GM19372 (cell line): Measurements from ENCODE around the gene HSD17B7.
A peak's percentile ranks its signal among the peaks of the same experiment; 100 is the strongest.
"Not testable (repeated sequence)": the region's sequence is repeated elsewhere in the genome, so short reads cannot be mapped to it uniquely, and the experiment has no call there.

ENCODE experiments used
- ATAC-seq: cut with Tn5 transposase; IDR thresholded peaks from one replicate; pipeline ENCODE4 v1.9.1; 2021; ENCODE audit warnings: mild to moderate bottlenecking, low read depth, moderate library complexity; ENCODE audit not compliant: unreplicated experiment

Gene HSD17B7, protein sequence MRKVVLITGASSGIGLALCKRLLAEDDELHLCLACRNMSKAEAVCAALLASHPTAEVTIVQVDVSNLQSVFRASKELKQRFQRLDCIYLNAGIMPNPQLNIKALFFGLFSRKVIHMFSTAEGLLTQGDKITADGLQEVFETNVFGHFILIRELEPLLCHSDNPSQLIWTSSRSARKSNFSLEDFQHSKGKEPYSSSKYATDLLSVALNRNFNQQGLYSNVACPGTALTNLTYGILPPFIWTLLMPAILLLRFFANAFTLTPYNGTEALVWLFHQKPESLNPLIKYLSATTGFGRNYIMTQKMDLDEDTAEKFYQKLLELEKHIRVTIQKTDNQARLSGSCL

DNA sequence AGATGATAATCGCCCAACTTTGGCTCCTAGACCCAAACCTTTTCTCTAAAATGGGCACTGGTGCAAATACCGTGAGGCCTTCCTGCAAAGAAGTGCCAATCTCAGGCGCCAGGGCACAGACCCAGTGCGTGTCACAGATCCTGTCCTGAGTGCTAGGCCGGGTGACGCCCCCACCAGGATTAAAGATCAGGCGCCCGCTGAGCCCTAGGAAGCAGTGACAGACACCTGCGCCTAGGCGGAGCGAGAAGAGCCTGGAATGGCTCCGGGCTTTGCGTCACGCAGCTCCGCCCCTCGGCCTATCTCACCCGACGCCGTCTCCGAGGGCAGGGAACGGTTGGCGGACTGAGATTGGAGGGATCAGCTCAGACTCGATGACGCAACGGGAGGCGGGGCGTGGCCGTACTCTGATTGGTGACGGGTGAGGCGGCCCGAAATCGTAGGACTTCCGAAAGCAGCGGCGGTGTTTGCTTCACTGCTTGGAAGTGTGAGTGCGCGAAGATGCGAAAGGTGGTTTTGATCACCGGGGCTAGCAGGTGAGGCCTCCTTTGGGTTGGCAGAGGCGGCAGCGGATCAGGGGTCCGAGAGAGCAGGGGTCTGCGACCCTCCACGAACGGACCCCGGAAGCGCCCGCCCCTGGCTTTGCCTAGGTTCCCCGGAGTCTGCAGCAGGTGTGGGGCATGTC lies at the start of gene HSD17B7:
HSD17B7 (plus strand) TSS at position 400 of the 682 bp plus-strand sequence; CDS start at position 499, 99 bp downstream.
- ATAC-seq = peak; percentile 100

DNA sequence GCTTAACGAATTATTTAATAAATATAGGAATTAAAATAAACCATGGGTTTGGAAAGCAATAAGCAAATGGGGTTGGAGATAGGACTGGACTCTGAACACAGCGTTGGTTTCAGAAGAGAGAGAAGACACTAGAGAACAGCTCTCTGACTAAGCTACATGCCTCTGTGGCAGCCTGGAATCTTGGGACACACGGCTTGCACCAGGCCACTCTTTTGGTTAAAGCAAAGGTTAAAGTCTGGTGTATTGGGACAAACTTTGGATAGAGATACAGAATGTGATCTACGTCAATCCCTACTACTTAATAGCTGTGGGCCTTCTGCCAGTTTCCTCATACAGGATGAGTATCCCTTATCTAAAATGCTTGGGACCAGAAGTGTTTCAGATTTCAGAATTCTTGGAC lies 49.7 kb upstream of the HSD17B7 start:
- no peak for ATAC-seq

DNA sequence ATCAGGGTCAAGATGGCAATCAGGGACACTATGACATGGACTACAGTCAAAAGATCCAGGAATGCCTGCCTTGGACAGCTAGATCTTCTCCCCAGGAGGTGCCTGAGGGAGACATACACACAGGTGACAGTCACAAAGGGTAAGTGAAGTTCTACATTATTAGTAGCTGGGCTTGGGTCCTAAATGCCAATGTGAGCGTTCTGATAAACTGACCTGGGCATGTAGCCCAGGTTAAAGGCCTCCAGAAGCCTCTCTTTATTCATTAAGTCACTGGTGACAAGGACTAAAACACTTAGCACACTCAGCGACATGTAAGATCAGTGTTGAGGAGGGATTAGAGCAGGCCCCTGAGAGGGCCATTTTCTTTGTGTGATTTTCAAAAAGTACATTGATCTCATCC lies 48.9 kb upstream of the HSD17B7 start:
- ATAC-seq = no peak

DNA sequence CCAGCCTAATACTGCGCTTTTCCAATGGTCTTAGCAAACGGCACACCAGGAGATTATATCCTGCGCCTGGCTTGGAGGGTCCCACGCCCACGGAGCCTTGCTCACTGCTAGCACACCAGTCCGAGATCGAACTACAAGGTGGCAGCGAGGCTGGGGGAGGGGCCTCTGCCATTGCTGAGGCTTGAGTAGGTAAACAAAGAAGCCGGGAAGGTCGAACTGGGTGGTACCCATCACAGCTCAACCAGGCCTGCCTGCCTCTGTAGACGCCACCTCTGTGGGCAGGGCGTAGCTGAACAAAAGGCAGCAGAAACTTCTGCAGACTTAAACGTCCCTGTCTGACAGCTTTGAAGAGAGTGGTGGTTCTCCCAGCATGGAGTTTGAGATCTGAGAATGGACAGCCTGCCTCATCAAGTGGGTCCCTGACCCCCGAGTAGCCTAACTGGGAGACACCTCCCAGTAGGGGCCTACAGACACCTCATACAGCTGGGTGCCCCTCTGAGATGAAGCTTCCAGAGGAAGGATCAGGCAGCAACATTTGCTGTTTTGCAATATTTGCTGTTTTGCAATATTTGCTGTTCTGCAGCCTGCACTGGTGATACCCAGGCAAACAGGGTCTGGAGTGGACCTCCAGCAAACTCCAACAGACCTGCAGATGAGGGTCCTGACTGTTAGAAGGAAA lies 44.1 kb upstream of the HSD17B7 start:
- not testable (repeated sequence) for ATAC-seq

DNA sequence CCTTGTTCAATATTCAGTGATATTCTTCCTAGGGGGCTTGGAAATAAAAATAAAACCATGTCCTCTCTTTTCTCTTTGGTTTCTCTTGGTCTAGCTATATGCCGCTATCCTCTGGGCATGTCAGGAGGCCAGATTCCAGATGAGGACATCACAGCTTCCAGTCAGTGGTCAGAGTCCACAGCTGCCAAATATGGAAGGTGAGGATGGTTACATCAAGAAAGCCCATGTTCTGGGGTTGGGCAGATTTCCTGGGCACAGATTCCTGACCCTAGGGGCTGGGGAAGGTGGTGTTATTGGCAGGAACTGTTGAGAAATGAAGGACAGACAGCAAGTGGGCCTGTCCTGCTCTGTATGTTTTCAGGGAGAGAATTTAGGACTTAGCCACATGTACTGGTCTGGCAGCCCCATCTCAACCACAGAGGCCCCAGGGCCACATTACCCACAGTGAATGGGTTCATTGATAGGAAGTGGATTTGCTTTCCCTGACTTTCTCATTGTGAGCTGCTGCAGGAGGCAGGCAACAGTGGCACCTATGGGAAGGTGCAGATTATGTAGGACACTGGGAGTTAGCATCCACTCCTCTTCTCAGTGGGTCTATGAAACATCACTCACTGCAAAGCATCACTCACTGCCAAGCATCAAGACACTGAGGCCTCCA lies 37.4 kb upstream of the HSD17B7 start:
- no peak for ATAC-seq

DNA sequence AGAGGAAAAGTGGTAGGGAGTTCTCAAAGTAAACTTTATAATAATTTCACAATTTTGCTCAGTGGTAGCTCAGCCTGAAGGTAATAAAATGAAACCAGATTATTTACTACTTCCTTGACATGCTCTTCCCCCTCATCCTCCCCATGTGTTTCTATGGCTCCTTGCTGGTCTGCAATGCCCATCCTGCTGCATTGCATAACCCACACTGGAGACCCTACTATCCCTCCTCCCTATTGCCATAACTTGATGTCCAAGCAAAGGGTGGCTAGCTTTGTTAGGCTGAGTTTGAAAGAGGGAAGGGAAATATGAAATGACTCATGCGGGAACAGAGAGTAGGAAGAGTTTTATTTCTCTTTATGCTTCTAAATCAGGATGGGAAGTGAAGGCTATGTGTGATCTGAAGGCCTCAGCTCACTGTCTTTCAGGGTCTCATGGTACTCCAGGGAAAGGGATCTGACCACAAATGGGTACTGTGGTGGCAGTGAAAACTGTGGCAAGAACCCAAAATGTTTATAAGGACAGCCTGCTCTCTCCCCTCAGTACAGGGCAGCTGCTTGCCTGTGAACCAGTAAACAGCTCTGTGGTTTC lies 36.4 kb upstream of the HSD17B7 start:
- ATAC-seq = no peak

DNA sequence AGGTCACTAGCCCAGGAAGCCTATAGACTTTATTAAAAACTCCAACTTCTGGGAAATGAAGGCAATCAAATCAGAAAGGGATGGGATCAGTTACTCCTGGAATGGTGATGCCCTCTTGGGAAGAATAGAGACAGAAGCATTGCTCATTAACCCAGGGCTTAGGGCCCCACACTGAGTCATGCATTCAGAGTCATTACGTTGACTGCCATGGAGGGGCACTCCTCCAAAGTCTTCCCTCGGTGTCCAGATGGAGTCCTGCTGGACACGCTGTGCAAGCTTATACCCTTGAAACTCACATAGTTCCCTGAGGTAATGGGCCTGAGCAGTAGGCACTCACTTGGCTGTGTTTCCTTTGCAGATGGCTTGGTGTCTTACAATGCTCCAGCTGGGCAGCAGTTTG lies 35.2 kb upstream of the HSD17B7 start:
- no peak for ATAC-seq

DNA sequence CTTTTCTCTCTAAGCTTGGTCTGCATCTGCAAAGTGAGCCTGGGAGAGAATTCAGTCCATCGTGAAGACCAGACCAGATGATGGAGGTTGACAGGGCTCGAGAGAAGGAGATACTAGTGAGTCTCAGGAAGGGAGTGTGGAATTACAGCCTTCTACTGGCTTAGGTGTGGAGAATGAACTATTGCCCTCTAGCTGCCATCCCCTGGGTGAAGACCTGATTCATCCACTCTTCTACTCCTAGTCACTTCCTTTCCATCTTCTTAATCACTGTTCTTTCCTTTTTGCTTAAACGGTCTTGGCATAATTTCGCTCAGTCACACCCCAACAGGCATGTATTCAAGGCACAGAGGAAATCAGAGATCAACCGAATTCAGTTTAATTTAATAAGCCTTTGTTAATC lies 34.0 kb upstream of the HSD17B7 start:
- ATAC-seq = no peak

DNA sequence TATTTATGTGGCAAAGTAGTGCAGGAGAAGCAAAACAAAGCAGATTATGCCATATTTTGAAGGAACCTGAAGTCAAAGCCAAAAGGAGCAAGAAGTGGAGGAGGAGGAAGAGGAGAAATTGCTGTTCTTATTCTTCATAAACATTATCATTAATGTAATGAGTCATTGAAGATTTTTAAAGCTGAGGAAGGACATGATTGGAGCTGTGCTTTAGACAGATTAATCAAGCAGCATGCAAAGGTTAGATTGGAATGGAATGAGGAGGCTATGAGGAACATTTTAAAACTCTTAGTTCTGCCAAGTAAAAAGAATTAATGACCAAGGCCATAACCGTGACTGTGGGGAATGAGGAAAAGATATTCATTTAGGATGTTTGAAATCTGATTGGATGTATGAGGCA lies 33.0 kb upstream of the HSD17B7 start:
- ATAC-seq = no peak

DNA sequence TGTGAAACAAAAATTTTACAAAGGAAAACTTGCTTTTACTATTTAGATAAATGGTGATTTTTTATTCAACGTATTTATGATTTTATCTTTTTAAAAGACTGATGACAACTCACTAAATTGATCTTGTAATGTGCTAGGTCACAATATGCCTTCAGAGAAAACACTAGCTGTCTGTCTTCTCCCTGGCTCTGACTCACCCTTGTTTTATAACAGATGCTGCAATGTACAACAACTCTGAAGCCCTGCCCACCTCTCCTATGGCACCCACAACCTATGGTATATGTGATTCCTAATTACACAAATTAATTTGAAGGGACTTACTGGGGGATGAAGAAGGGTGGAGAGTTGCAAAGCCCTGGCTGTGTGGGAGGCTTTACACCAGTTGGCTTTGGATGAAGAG lies 24.7 kb upstream of the HSD17B7 start:
- no peak for ATAC-seq

DNA sequence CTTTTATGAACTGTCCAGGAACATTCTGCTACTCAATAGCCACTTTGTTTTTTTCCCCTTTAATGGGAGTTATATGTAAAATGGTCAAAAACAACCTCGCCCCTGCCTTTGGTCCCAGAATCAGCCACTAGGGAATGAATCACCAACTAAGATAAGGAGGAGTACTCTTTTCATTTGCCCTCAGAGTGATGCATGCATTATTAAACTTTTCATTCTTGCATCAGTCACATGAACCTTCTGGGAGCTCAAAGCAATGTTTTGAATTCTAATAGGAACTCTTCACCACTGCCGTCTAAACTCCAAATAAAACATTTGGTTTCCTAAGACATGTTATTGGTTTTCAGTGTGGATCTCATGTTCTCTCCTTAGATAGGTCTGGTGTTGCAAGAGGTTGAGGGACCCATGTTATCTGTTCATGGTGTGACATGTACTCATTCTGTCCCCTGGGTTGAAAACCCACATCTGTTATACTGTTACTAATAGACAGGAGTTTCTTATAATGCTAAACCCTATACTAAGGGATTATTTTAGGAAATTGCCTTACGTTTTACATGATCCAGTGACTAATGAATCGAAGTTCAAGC lies 17.8 kb upstream of the HSD17B7 start:
- ATAC-seq = no peak

DNA sequence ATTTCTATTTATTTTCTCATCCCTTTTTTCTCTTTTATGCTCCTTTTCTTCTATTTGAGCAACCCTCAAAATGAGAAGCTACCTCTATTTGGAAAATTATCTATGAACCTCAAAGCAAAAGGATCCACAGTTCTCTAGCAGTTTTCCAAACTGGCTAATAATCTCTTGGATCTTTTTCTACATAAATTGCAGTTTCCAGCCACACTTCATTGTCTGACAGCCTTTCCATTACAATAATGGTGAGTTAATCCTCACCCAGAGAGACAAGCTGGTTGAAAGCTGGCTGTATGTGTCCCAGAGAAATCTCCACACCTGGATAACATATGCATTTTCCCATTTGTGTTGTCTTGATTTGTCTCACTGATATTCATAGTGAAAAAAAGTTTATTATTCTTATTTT lies 16.5 kb upstream of the HSD17B7 start:
- ATAC-seq = no peak

DNA sequence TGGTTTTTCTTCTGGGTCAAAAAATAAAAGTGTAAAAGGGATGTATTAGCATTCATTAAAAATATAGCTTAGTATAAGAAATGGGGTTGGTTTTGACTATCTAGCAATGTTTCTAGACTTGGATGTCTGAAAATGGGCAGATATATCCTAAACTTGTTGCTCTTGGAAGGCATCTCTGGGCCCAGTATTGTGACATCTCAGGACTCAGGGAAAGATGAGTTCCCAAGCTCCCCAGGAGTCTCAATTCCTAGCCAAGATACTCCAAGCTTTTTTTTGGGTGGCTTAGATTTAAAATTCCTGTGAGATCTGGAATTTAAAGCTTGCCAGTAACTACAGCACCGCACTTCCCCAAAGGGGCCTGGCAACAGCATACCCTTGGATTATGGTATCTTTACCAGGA lies 11.5 kb upstream of the HSD17B7 start:
- no peak for ATAC-seq

DNA sequence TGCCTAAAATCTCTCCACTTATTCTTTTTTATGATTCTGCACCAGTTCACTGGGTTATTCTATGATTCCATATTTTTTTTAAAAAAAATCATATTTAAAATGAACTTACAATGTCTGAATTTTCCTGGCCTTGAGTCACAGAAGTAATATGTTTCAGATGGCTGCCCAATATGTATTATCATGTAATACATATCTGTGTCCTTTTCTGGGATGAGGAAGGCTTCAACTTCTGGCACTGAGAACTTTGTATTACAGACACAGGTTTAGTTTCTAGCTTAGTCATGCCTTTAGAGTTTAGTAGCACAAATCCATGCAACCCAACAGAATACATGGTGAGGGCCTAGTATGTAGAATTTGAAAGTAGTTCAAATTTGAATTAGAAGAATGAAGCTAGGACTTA lies 7.8 kb upstream of the HSD17B7 start:
- ATAC-seq = no peak

DNA sequence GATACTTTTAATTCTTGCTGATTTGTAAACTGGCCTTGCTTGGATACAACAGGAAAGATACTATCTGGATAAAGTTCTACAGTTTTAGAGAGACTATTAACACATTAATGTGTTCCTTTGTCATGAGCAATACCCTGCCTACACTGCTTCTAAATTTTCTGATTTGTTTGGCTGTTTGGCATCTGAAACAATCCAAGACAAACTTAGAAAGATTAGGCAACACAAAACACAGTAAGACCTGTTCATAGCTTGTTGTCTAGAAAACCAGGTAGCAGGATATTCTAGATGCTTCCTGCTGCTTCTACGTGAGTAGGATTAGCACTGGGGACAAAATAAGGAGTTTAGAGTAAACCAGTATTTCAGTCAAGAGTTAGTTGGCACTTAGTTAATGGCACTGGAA lies 5.6 kb upstream of the HSD17B7 start:
- not testable (repeated sequence) for ATAC-seq

DNA sequence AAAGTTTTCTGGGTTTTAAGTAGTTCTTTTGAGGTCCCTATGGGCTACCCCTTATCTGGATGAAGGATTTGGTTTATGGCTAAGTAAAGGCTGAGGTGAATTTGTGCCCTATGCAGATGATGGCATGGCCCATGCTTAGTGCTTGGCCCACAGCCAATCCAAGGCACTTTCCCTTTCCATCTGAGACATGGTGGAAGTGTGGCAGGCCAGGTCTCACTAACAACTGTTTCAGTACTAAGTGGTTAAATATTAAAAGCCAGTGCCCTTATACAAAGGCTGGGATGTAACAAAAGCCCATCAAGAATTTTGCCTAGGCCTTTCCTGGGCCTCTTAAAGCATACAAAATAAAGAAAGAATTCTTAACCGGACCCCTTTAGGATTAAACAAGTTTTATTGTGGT lies 1.7 kb upstream of the HSD17B7 start:
- ATAC-seq = not testable (repeated sequence)

DNA sequence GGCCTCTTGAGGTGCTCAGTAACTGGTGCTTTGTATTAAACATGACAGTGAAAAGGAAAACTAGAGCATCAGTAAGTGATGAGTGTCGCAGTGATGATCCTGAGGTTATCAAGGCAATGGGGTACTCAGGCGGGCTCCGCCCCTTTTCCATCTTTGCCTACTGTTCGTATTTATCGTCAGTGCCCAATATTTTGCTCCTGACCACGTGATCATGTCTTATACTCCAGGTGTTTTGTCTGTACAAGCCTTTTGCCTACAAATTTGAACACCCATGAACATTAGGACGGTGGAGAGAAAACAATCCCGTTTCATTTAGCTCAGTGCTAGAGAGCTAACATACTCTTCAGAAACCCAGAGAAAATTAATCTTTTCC lies 469 bp downstream of the HSD17B7 start:
- ATAC-seq = not testable (repeated sequence)

DNA sequence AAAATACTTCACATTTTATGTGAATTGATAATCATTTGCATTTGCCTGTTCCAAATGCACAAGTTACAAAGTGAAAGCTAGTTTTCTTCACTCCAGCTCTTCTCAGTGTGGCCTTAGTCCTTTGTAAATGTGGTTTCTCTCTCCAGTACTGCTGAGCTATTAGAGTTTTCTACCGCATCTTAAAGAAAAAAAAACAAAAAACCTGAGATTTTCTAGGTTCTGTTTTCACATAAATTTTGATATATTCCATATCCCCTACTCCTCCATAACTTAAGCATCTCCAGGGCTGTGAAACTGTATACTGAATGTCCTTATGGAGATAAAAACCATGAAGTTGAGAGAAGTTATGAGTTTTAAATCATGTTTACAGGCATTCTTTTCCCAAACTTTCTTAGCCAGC lies 3.8 kb downstream of the HSD17B7 start:
- ATAC-seq = not testable (repeated sequence)

DNA sequence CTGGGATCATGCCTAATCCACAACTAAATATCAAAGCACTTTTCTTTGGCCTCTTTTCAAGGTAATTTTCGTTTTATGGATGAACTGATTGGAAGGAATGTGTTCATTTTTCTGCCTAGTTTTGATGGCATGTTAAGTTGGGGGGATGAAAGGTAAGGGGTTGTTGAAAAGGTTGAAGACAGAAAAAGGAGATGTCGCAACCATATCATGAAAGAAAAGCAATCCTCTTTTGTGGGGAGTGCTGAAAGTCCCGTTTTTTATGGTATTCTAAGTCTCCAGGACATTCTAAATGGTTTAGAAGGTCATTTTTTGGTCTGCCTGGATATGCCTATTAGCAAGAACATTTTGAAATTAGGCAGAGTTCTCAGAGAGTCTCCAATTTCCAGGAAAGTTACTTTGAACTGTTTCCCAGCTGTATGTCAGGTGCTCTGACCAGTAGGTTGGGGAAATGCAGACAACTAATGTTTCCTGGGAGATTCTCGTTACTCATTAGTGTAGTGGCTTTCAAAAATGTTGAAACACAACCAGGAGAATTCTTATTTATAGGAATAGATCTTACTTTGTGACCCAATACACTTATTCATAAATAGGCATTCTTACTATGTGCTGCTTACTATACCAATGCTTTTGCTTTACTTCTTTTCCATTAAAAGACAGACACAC lies 6.2 kb downstream of the HSD17B7 start:
- not testable (repeated sequence) for ATAC-seq
